Suppressor macrophage treated with lipopolysaccharide for 4 hours (primary cell): ENCODE measurements around the gene SLC38A8.
A peak's percentile ranks its signal among the peaks of the same experiment; 100 is the strongest.

Experiments used
- DNase-seq: peaks from one replicate; pipeline ENCODE4 v3.0.0-alpha.2; 2020

SLC38A8 gene

GRCh38 chr16:83967838-83968305 lies 74.7 kb downstream of the SLC38A8 start, which contains the start of gene NECAB2:
Gene NECAB2, plus strand, starts transcription at chr16:83968244. Its CDS starts 405 bp downstream, at chr16:83968649.
- peak; percentile 69 for DNase-seq

- no peak for DNase-seq
Observed at GRCh38 chr16:83967091-83967490, 75.5 kb downstream of the SLC38A8 start.

- DNase-seq, result no peak
Observed at GRCh38 chr16:83966153-83966696, 76.4 kb downstream of the SLC38A8 start.

- no peak for DNase-seq
Observed at GRCh38 chr16:83965444-83966152, 77.0 kb downstream of the SLC38A8 start.

- DNase-seq, result no peak
Observed at GRCh38 chr16:83964684-83965443, 77.7 kb downstream of the SLC38A8 start.

- DNase-seq, result no peak
Observed at GRCh38 chr16:83963277-83964119, 79.1 kb downstream of the SLC38A8 start.

GRCh38 chr16:83961591-83961990 lies 81.0 kb downstream of the SLC38A8 start:
- DNase-seq, result no peak

GRCh38 chr16:83960521-83961249 lies 81.9 kb downstream of the SLC38A8 start:
- DNase-seq, result no peak
